NCI-H526 (cell line): ENCODE results near the gene C5AR1.
A peak's percentile ranks its signal among the peaks of the same experiment; 100 is the strongest.
"Not testable (repeated sequence)": the region's sequence is repeated elsewhere in the genome, so short reads cannot be mapped to it uniquely, and the experiment has no call there.

Experiments used
- DNase-seq, 2 experiments: peaks; one replicate each; lab custom pipeline; 2025; lab: John Stamatoyannopoulos, UW

Gene C5AR1

GRCh38 chr19:47309608-47310007, at the start of gene C5AR1:
C5AR1 (plus strand) TSS chr19:47309861; CDS start chr19:47309896, 35 bp downstream.
- DNase-seq: no peak

- DNase-seq: no peak
Observed at GRCh38 chr19:47260476-47260875, 49.2 kb upstream of the C5AR1 start.

GRCh38 chr19:47261946-47262793, 47.5 kb upstream of the C5AR1 start:
- DNase-seq: not testable (repeated sequence)

GRCh38 chr19:47264629-47265028, 45.0 kb upstream of the C5AR1 start:
- no peak for DNase-seq

DNA sequence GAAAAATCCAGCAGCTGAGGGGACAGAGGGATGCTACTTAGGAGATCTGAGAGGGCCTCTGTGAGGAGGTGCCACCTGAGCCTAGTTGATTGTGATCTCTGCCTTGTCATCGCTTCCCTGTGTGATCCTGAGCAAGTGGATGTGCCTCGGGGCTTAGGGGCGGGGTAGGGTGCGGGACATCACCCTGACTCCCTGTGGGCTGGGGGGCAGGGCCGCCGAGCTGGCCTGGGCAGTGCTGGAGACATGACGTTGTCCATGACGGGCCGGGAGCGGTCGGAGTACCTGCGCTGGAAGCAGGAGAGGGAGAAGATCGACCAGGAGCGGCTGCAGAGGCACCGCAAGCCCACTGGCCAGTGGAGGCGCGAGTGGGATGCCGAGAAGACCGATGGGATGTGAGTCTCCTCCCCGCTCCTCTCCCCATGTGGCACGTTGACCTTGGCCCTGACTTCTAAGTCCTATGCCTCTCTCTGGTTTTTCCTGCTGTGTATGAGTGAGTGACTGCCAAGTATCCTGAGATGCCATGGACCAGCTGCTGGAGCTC, 43.2 kb upstream of the C5AR1 start:
- DNase-seq: no peak

DNA sequence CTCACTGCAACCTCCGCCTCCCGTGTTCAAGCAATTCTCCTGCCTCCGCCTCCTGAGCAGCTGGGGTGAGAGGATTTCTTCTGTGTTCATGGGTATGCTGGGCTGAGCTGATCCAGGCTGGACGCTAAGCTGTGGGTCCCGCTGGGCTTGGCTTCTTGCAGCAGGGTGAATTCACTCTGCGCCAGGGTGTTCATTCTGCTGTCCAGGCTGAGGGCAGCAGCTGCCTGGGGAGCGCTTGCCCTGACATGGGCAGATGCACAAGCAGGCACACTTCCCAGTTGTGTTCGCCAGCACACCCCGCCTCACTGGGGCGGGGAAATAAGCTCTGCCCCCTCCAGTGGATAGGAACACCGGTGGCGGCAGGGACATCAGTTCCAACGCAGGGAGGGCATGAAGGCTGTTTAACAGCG, 42.3 kb upstream of the C5AR1 start:
- no peak for DNase-seq

- no peak for DNase-seq
Observed at GRCh38 chr19:47268028-47268427, 41.6 kb upstream of the C5AR1 start.

- DNase-seq: no peak
Observed at GRCh38 chr19:47269596-47269995, 40.1 kb upstream of the C5AR1 start.

GRCh38 chr19:47270408-47270807, 39.3 kb upstream of the C5AR1 start:
- DNase-seq: no peak

GRCh38 chr19:47271949-47272348, 37.7 kb upstream of the C5AR1 start:
- no peak for DNase-seq

GRCh38 chr19:47272448-47273312, 37.0 kb upstream of the C5AR1 start:
- peak in 1 of 2 experiments; percentile 78 for DNase-seq

- peak; percentile 83 to 94 for DNase-seq
Observed at GRCh38 chr19:47273313-47274070, 36.2 kb upstream of the C5AR1 start.

DNA sequence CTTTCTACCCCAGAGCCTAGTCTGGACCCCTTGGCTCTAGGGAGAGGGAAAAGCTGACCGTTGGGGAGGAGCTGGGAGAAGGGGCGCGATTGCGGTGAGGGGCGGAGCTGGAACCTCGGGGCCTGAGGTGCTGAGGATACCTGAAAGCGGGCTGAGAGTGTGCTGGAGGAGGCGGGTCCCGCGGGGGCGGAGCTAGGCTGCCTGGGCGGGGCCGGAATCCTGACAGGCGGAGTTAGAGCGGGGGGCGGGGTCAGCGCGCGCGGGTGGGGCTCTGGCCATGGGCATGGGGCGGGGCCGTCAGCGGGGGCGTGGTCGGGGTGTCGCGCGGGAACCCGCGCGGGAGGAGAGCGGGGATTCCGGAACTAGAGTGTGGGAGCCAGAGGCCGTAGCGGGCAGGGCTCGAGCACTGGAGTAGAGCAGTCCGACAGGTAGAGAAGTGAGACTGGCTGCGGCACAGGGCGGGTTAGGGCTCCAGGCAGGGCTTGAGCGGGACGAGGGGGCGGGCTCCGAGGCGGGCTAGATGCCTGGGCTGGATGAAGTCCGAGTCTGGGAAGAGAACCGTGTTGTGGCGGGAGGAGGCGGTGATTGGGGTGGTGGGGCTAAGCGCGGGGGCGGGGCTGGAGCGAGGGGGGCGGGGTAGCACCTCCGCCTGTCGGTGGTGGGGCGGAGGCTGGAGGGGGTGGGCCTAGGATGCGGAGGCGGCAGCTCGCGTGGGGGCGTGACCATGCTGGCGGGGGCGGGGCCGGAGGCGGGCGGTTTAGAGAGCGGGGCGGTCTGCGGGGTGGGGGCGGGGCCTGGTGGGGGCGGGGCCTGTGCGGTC, 35.4 kb upstream of the C5AR1 start, which contains the start of gene INAFM1:
Gene INAFM1, plus strand, starts transcription at position 815 of the 820 bp plus-strand sequence. CDS start 35 bp downstream, outside the sequence.
- peak; percentile 78 to 95 for DNase-seq

DNA sequence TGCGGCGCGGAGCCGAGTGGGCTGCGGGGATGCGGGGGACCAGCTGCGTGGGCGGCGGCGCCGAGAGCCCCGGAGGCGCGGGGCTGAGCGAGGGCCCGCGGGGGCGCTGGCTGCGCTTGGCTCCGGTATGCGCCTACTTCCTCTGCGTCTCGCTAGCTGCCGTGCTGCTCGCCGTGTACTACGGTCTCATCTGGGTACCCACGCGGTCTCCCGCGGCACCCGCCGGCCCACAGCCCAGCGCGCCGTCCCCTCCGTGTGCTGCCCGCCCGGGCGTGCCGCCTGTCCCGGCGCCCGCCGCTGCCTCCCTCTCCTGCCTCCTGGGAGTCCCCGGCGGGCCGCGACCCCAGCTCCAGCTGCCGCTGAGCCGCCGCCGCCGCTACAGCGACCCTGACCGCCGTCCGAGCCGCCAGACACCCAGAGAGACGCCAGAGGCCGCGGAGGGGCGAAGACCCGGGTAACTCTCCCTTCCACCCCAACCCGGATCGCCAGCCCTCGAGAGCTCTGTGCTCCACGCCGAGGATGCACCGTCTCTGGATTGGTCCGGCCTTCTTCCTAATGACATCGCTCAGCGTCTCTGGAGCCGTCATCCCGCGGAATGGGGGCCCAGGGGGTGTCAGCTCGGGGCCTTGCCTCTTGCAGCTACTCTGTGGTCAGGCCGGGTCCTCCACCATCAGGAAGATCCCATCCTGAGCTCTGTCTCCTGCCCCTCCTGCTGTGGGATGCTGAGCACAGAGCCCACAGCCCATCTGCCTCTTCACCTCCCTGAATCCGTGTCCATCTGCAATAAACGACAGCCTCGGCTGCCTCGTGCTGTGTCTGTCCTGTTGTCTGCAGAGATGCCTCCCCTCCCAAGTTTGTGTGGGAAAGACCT, 34.5 kb upstream of the C5AR1 start:
- DNase-seq: peak in 1 of 2 experiments; percentile 59

- no peak for DNase-seq
Observed at GRCh38 chr19:47275791-47276461, 33.7 kb upstream of the C5AR1 start.

DNA sequence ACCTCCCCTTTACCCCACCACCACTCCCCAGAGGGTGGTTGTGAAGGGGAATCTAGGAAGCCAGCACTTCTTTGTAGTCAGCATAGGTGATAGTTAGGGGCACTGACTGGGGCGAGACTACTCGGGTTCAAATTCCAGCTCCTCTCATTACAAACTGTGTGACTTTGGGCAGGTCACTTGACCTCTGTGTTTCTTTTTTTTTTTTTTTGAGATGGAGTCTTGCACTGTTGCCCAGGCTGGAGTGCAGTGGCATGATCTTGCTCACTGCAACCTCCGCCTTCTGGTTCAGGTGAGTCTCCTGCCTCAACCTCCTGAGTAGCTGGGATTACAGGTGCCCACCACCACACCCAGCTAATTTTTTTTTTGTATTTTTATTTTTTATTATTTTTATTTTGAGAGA, 33.1 kb upstream of the C5AR1 start:
- DNase-seq: not testable (repeated sequence)

GRCh38 chr19:47280183-47280797, 29.4 kb upstream of the C5AR1 start:
- DNase-seq: peak in 1 of 2 experiments; percentile 60

GRCh38 chr19:47283405-47284059, 26.1 kb upstream of the C5AR1 start:
- DNase-seq: no peak
